GM18526 (cell line): Measurements from ENCODE around the gene FOXD4L1.
"Not testable (repeated sequence)": the region's sequence is repeated elsewhere in the genome, so short reads cannot be mapped to it uniquely, and the experiment has no call there.

Source experiments
- POLR2A ChIP-seq: IDR thresholded peaks from 3 replicates; pipeline ENCODE4 v1.6.1; 2011; ENCODE audit not compliant: insufficient read length; ENCODE audit errors: extremely low read depth

Gene FOXD4L1

GRCh38 chr2:113498365-113498764 lies at the start of gene FOXD4L1:
FOXD4L1 (plus strand) TSS chr2:113498665; CDS start chr2:113499257, 592 bp downstream.
- TF ChIP-seq POLR2A, result not testable (repeated sequence)
